Measurements from ENCODE around the gene FOXL3. TPM values are rescaled to one million over a fixed set of nuclear protein-coding genes. Genes with fewer than 3 reads are reported as not detected.

The FOXL3 gene
- polyA plus RNA-seq, 1 experiment, result not detected

GRCh38 chr7:255038-255435, 34.9 kb upstream of the FOXL3 start:
- Histone ChIP-seq H3K4me3 (ENCODE audit: low read depth, low read length) (no peak overlapping the region), H3K27me3 (ENCODE audit: control insufficient read depth, insufficient read depth, low read length) (no peaks in the 10 kb centered on the region), H3K9me3 (ENCODE audit: control insufficient read depth, insufficient read depth, low read length) (peaks cover 74% of the 10 kb centered on the region), H3K27ac (ENCODE audit: low read depth, low read length) (no peak overlapping the region)
- ChIA-PET CTCF (no interaction called here), POLR2A (no interaction called here)
- no peak for DNase-seq (ENCODE audit: low read depth, low spot score)
- TF ChIP-seq CTCF (IDR thresholded peaks at IDR 0.05; ENCODE audit: low read depth, low read length), result no peak

- no peak for DNase-seq (ENCODE audit: low read depth, low spot score)
- POLR2A ChIA-PET, result no interaction called here
- no peak for TF ChIP-seq CTCF (IDR thresholded peaks at IDR 0.05; ENCODE audit: low read depth, low read length)
- Histone ChIP-seq H3K4me3 (ENCODE audit: low read depth, low read length) (no peak overlapping the region), H3K27me3 (ENCODE audit: control insufficient read depth, insufficient read depth, low read length) (no peaks in the 10 kb centered on the region), H3K27ac (ENCODE audit: low read depth, low read length) (no peak overlapping the region), H3K9me3 (ENCODE audit: control insufficient read depth, insufficient read depth, low read length) (peaks cover 82% of the 10 kb centered on the region)
- CTCF ChIA-PET, result no interaction called here
These were observed 34.1 kb upstream of the FOXL3 start for GRCh38 chr7:255721-256361.

- POLR2A ChIA-PET, result no interaction called here
- no peaks in the 10 kb centered on the region for H3K27me3 ChIP-seq (ENCODE audit: control insufficient read depth, insufficient read depth, low read length)
These were observed 33.5 kb upstream of the FOXL3 start for GRCh38 chr7:256461-256940.

GRCh38 chr7:256981-257646, 32.9 kb upstream of the FOXL3 start:
- POLR2A ChIA-PET, result no interaction called here
- H3K27ac ChIP-seq (ENCODE audit: low read depth, low read length), result no peak overlapping the region
- DNase-seq (ENCODE audit: low read depth, low spot score), result no peak

More at GRCh38 chr7:256461-256940, 33.5 kb upstream of the FOXL3 start:
- H3K4me3 ChIP-seq (ENCODE audit: low read depth, low read length), result no peak overlapping the region
- H3K27ac ChIP-seq (ENCODE audit: low read depth, low read length), result no peak overlapping the region
- TF ChIP-seq CTCF (IDR thresholded peaks at IDR 0.05; ENCODE audit: low read depth, low read length), result no peak
- peaks cover 89% of the 10 kb centered on the region for H3K9me3 ChIP-seq (ENCODE audit: control insufficient read depth, insufficient read depth, low read length)
- no peak for DNase-seq (ENCODE audit: low read depth, low spot score)
- CTCF ChIA-PET, result no interaction called here

More at GRCh38 chr7:256981-257646, 32.9 kb upstream of the FOXL3 start:
- H3K9me3 ChIP-seq (ENCODE audit: control insufficient read depth, insufficient read depth, low read length), result peaks cover 95% of the 10 kb centered on the region
- H3K4me3 ChIP-seq (ENCODE audit: low read depth, low read length), result no peak overlapping the region
- TF ChIP-seq CTCF (IDR thresholded peaks at IDR 0.05; ENCODE audit: low read depth, low read length), result no peak
- no peaks in the 10 kb centered on the region for H3K27me3 ChIP-seq (ENCODE audit: control insufficient read depth, insufficient read depth, low read length)
- CTCF ChIA-PET, result no interaction called here

All from AG04450 (cell line).